CD4-positive, alpha-beta T cell treated with Interleukin-12 subunit alpha and Interleukin-12 subunit beta, for 1 hour (primary cell): Measurements from ENCODE around the gene DZIP1.

Experiments used
- DNase-seq: peaks from one replicate; pipeline ENCODE4 v3.0.0-alpha.2; 2020

Gene DZIP1

DNA sequence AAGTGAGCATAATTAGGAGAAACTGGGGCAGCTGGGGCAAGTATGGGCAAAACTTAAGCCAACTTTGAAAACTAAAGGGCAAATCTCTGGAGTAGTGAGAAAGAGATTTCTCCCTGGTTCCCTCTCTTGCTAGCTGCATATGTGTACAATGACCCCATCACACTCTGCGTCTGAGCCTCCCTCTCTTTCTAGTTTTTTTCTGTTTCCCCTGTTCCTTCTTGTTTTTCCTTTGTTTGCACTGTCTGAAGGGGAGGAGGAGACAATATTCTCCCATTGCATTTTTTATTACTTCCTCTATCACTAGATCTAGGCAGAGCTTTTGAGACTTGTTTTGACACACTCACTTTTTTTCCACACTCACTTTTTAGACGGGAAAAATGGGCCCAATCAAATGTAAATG, 103.2 kb downstream of the DZIP1 start:
- no peak for DNase-seq

DNA sequence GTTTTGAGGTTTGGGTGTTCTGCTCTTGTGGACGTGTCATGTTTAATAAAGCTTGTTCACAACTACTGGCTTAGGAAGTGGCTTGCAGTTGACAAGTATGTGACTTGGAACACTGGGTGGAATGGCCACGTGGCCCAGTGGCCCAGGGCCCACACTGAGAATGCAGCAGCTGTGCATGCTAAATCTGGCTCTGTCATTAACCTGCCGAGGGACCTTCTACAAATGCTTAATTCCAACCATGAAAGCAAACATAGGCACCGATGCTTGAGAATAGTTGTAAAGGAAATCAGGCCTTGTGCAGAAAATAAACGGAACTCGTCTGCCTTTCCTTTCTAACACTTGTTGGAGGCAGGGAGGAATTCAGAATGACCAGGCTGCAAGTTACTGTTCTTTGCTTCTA, 103.6 kb downstream of the DZIP1 start:
- no peak for DNase-seq

DNA sequence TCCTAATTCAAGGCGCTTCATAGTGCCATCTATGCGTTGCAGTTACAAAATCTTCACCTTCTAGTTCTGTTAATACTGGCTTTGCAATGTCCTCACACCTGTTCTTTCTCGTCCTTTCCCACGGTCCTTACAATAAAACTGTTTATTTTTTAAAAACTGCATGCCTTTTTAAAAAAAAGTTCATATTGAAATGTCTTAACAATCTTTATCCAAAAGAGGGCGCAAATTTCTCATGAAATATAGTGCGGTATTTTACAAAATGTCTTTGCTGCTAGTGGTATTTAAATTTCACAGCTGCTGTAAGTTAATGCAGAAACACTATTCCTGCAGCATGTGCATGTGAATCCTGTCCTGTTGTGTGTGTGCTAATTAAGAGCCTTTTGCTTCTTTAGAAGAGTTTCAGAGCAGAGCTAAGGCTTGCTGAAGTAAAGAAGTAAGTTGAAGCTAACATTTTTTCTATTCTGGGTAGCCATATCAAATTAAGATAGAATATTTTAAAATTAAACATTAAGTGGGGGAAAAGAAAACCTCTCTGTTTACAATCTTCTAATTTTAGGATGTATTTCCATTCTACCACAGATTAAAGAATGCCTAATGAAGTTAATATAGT, 107.8 kb downstream of the DZIP1 start:
- DNase-seq = peak; percentile 6

DNA sequence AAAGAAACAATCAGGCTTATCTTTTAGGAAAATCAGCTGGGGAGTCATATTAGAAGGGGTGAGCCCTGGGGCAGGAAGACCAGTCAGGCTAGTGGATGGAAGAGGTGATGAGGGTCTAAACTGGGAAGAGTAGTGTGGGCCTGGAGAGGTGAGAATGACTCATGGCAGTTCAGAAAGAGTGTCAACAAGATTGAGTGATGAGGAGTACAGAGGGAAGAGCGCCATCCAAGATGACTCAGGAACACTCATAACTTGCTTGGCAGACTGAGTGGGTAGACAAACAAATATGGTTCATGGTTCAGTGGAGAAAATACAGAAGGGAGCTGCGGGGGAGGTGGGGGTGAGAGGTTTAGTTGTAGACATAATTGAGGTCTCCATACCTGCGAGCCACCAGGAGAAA, 109.3 kb downstream of the DZIP1 start:
- no peak for DNase-seq

DNA sequence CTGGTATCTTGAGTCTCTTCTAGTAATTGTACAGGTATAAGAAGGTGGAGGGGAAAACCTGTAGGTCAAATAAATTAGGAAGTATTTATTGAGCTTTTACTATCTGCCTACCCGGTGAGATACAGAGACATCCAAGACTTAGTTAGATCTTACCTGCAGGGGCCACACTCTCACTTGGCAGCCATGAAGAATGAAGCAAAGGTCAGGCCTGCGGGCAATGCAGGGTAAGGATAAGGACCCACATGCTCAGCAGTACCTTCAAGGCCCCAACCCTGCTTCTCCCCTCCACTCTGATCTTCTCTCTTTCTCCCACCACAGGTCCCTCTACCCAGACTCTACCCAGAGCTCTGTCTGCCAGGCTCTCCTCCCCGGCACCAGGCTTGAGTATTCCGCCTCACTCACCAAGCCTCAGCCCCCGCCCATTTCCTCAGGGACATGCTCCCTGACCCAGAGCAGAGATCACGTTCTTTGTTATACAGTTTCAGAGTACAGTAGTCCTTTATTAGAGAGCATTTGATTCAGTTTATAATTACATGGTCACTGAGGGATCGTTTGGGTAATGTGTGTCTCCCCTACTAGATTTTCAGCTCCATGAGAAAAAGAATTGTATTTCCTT, 110.9 kb downstream of the DZIP1 start:
- no peak for DNase-seq

DNA sequence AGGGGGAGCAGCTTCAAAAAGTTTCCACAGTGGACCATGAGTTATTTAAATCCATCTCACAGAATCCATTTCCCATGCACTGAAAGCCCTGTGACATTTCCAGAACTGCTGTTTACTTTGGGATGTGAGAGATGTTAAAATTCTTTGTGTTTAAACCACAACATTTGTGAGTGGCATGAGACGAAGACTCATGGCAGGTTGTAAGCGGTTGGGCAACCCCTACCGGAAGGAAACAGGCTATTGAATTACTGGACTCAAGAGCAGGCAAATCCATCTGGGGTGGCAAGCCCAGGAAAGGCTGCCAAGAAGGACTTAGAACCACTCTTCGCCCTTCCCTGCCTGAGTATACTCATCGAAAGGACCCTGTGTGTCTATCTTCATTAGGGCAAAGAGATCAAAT, 114.3 kb downstream of the DZIP1 start:
- DNase-seq = no peak
